GM23338 (cell line): ENCODE data around the gene MTFR1L. TPM values are rescaled to one million over a fixed set of nuclear protein-coding genes. Genes with fewer than 3 reads are reported as not detected.

ENCODE experiments used
- ATAC-seq: fragments of 200-7000 bp; cut with Tn5 transposase; 3 replicates; pipeline ENCODE4 v1.9.1; 2020
- DNase-seq: peaks from one replicate; pipeline ENCODE4 v3.0.0-alpha.2; 2015; ENCODE audit warnings: low spot score
- H2AFZ ChIP-seq: fragments of 200-600 bp; sonication (generic); 2 replicates; pipeline ENCODE4 v1.8.0; 2016; ENCODE audit warnings: antibody characterized with exemption, mild to moderate bottlenecking, moderate library complexity
- H3F3A ChIP-seq: fragments of 200-600 bp; sonication (generic); replicated peaks from 2 replicates; pipeline ENCODE4 v1.8.0; 2017; ENCODE audit warnings: antibody characterized with exemption, mixed run types, low read depth
- H3K27ac ChIP-seq: fragments of 200-600 bp; sonication (generic); 2 replicates; pipeline ENCODE4 v1.6.1; 2016; ENCODE audit warnings: low read depth
- H3K27me3 ChIP-seq: fragments of 200-600 bp; sonication (generic); 2 replicates; pipeline ENCODE4 v1.8.0; 2016; ENCODE audit warnings: mild to moderate bottlenecking, mixed run types, moderate library complexity; ENCODE audit not compliant: insufficient read depth
- H3K36me3 ChIP-seq: fragments of 200-600 bp; sonication (generic); 2 replicates; pipeline ENCODE4 v1.8.0; 2016; ENCODE audit warnings: mild to moderate bottlenecking; ENCODE audit not compliant: insufficient read depth
- H3K4me1 ChIP-seq: fragments of 200-600 bp; sonication (generic); 2 replicates; pipeline ENCODE4 v1.8.0; 2016; ENCODE audit warnings: mild to moderate bottlenecking, moderate library complexity; ENCODE audit not compliant: insufficient read depth
- H3K4me2 ChIP-seq: fragments of 200-600 bp; sonication (generic); 2 replicates; pipeline ENCODE4 v1.7.1; 2017; ENCODE audit warnings: mixed run types
- H3K4me3 ChIP-seq: fragments of 200-600 bp; sonication (generic); 2 replicates; pipeline ENCODE4 v1.6.1; 2016; ENCODE audit warnings: mixed run types
- H3K79me2 ChIP-seq: fragments of 200-600 bp; sonication (generic); replicated peaks from 2 replicates; pipeline ENCODE4 v1.8.0; 2017; ENCODE audit warnings: mild to moderate bottlenecking; ENCODE audit not compliant: insufficient read depth
- H3K9me2 ChIP-seq: fragments of 200-600 bp; sonication (generic); 2 replicates; pipeline ENCODE4 v1.8.0; 2017; ENCODE audit not compliant: insufficient read depth
- H4K20me1 ChIP-seq: fragments of 200-600 bp; sonication (generic); replicated peaks from 2 replicates; pipeline ENCODE4 v1.8.0; 2017; ENCODE audit warnings: mild to moderate bottlenecking; ENCODE audit not compliant: insufficient read depth
- H3K27ac Mint-ChIP-seq: 2 replicates; pipeline ENCODE4 v1.8.0; 2020; ENCODE audit warnings: inconsistent platforms, mild to moderate bottlenecking, moderate library complexity, mixed read lengths
- H3K27me3 Mint-ChIP-seq: 3 replicates; pipeline ENCODE4 v1.8.0; 2022; ENCODE audit warnings: low read depth, mild to moderate bottlenecking, moderate library complexity, mixed read lengths, inconsistent platforms; ENCODE audit not compliant: insufficient read depth, poor library complexity
- H3K36me3 Mint-ChIP-seq: 3 replicates; pipeline ENCODE4 v1.8.0; 2021; ENCODE audit warnings: low read depth, mild to moderate bottlenecking, inconsistent platforms, moderate library complexity, mixed read lengths
- H3K4me1 Mint-ChIP-seq: 3 replicates; pipeline ENCODE4 v1.8.0; 2020; ENCODE audit warnings: mild to moderate bottlenecking, inconsistent platforms, mixed read lengths
- H3K4me3 Mint-ChIP-seq: 3 replicates; pipeline ENCODE4 v1.8.0; 2021; ENCODE audit warnings: moderate library complexity, mild to moderate bottlenecking, inconsistent platforms, mixed read lengths
- H3K9me3 Mint-ChIP-seq: 3 replicates; pipeline ENCODE4 v1.8.0; 2020; ENCODE audit warnings: moderate library complexity, mild to moderate bottlenecking, inconsistent platforms, mixed read lengths
- CREB1 ChIP-seq: fragments of 250-450 bp; sonication (Bioruptor Pico); IDR thresholded peaks from 2 replicates; pipeline ENCODE4 v1.5.0; 2020; ENCODE audit warnings: low read depth, mild to moderate bottlenecking, moderate library complexity
- CTCF ChIP-seq, 2 experiments: fragments of 200-600 bp in 1 of 2; sonication (generic) in 1 of 2; conservative IDR thresholded peaks; 2 replicates each; pipeline versions ENCODE4 v1.5.1 to v1.6.1; 2016 to 2017; ENCODE audit warnings: antibody characterized with exemption in 2 of 2, low read depth in 2 of 2, mild to moderate bottlenecking in 2 of 2, moderate library complexity in 1 of 2
- EZH2 ChIP-seq: fragments of 200-600 bp; sonication (generic); IDR thresholded peaks from one replicate; pipeline ENCODE4 v1.8.0; 2017; ENCODE audit warnings: antibody characterized with exemption, mild to moderate bottlenecking, low read depth; ENCODE audit not compliant: unreplicated experiment
- EZH2phosphoT487 ChIP-seq: fragments of 200-600 bp; sonication (generic); IDR thresholded peaks from one replicate; pipeline ENCODE4 v1.8.1; 2018; ENCODE audit warnings: antibody characterized with exemption; ENCODE audit not compliant: unreplicated experiment
- JUNB ChIP-seq: IDR thresholded peaks from one replicate; pipeline ENCODE4 v1.6.1; 2016; ENCODE audit warnings: antibody characterized with exemption; ENCODE audit not compliant: unreplicated experiment
- NANOG ChIP-seq: IDR thresholded peaks from 2 replicates; pipeline ENCODE4 v1.6.1; 2016; ENCODE audit warnings: antibody characterized with exemption, borderline replicate concordance
- POLR2AphosphoS5 ChIP-seq: IDR thresholded peaks from 2 replicates; pipeline ENCODE4 v1.6.1; 2016; ENCODE audit warnings: antibody characterized with exemption, low read depth
- REST ChIP-seq: IDR thresholded peaks from one replicate; pipeline ENCODE4 v1.6.1; 2018; ENCODE audit warnings: antibody characterized with exemption; ENCODE audit not compliant: unreplicated experiment
- STAT1 ChIP-seq: IDR thresholded peaks from one replicate; pipeline ENCODE4 v1.6.1; 2016; ENCODE audit warnings: antibody characterized with exemption; ENCODE audit not compliant: unreplicated experiment
- ZNF114 ChIP-seq: fragments of 250-450 bp; sonication (Bioruptor Pico); IDR thresholded peaks from 2 replicates; pipeline ENCODE4 v1.5.0; 2020; ENCODE audit warnings: mild to moderate bottlenecking, moderate library complexity
- ZNF331 ChIP-seq: fragments of 250-450 bp; sonication (Bioruptor Pico); IDR thresholded peaks from 2 replicates; pipeline ENCODE4 v1.5.0; 2020; ENCODE audit warnings: low read depth, mild to moderate bottlenecking, moderate library complexity
- ZNF462 ChIP-seq: fragments of 250-450 bp; sonication (Bioruptor Pico); IDR thresholded peaks from 2 replicates; pipeline ENCODE4 v1.5.0; 2020; ENCODE audit warnings: mild to moderate bottlenecking, moderate library complexity
- polyA plus RNA-seq: library from polyadenylated mRNA; unstranded; fragments of >200 nt; fragmentation: Nextera tagmentation; extraction: Ambion mirVana; gene quantifications from 2 replicates; pipeline ENCODE4 v1.2.1, GENCODE V29; 2016
- total RNA-seq: library from RNA; depleted of rRNA; stranded (reverse); fragments of >200 nt; shearing (Covaris generic); gene quantifications from 2 replicates; pipeline ENCODE4 v1.2.3, GENCODE V29; 2014
- TF ChIP-seq, protein P1 (sequence below): IDR thresholded peaks from 2 replicates; pipeline ENCODE4 v1.6.1; 2016; ENCODE audit warnings: antibody characterized with exemption

MTFR1L gene
- total and polyA plus RNA-seq, 2 experiments from 2014 or later: 14.8 to 22.7 TPM

GRCh38 chr1:25856856-25857255 is 37.1 kb downstream of the MTFR1L start:
- H2AFZ ChIP-seq: no peak overlapping the region
- H3K4me3 ChIP-seq: no peak overlapping the region
- no peaks in the 10 kb centered on the region for H3K9me2 ChIP-seq
- H3K79me2 ChIP-seq: peaks cover 73% of the 10 kb centered on the region
- H3K36me3 ChIP-seq: no peaks in the 10 kb centered on the region
- no peak overlapping the region for H3K4me2 ChIP-seq
- H3K27me3 ChIP-seq: no peaks in the 10 kb centered on the region
- Mint-ChIP-seq H3K4me1 (peaks cover 14% of the 10 kb centered on the region), H3K36me3 (no peaks in the 10 kb centered on the region), H3K4me3 (no peak overlapping the region), H3K27ac (no peak overlapping the region), H3K9me3 (peaks cover 3% of the 10 kb centered on the region; the same call in 2 of the 3 replicates), H3K27me3 (peaks cover 10% of the 10 kb centered on the region)
- no peak for DNase-seq
- TF ChIP-seq EZH2: no peak
- no peak for TF ChIP-seq ZNF331
- no peak for TF ChIP-seq EZH2phosphoT487
- no peak for TF ChIP-seq ZNF462 (CRISPR knock-in tag)
- TF ChIP-seq, protein P1, sequence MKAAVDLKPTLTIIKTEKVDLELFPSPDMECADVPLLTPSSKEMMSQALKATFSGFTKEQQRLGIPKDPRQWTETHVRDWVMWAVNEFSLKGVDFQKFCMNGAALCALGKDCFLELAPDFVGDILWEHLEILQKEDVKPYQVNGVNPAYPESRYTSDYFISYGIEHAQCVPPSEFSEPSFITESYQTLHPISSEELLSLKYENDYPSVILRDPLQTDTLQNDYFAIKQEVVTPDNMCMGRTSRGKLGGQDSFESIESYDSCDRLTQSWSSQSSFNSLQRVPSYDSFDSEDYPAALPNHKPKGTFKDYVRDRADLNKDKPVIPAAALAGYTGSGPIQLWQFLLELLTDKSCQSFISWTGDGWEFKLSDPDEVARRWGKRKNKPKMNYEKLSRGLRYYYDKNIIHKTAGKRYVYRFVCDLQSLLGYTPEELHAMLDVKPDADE: no peak
- TF ChIP-seq ZNF114 (CRISPR knock-in tag): no peak
- no peak for TF ChIP-seq NANOG
- no peak for TF ChIP-seq JUNB
- no peak for TF ChIP-seq STAT1
- TF ChIP-seq CTCF (conservative IDR thresholded peaks at IDR 0.05; ENCODE audit: low read depth in 2 of 2): no peak
- TF ChIP-seq POLR2AphosphoS5: no peak
- no peak for TF ChIP-seq REST
- TF ChIP-seq CREB1: no peak
- 0 out of 2 replicates have a peak, but pooled peaks cover 3% of the 10 kb centered on the region for H3F3A ChIP-seq
- peaks cover 21% of the 10 kb centered on the region for H4K20me1 ChIP-seq
- H3K4me1 ChIP-seq: peaks cover 11% of the 10 kb centered on the region
- no peak overlapping the region for H3K27ac ChIP-seq
- no peak for ATAC-seq
